NB4 (cell line): ENCODE data around the gene VILL.

Experiments used
- CTCF ChIP-seq: IDR thresholded peaks from one replicate; pipeline ENCODE4 v1.5.1; 2012; ENCODE audit warnings: low read depth, low read length
- POLR2A ChIP-seq: IDR thresholded peaks from 2 replicates; pipeline ENCODE4 v1.6.1; 2011; ENCODE audit warnings: mild to moderate bottlenecking; ENCODE audit not compliant: insufficient read length; ENCODE audit errors: extremely low read depth

- TF ChIP-seq CTCF = no peak
- no peak for TF ChIP-seq POLR2A
Measured at GRCh38 chr3:37964716-37965115, 25.9 kb upstream of the VILL start.
